Astrocyte of the cerebellum (primary cell): ENCODE results near the gene AZGP1.
"Not testable (repeated sequence)": the region's sequence is repeated elsewhere in the genome, so short reads cannot be mapped to it uniquely, and the experiment has no call there.

Experiments
- DNase-seq: peaks from one replicate; pipeline ENCODE4 v3.0.0-alpha.2; 2011; ENCODE audit warnings: low read depth
- H3K4me3 ChIP-seq: 2 replicates; pipeline ENCODE4 v1.5.1; 2011; ENCODE audit warnings: mild to moderate bottlenecking, low read depth, low read length, moderate library complexity
- CTCF ChIP-seq: IDR thresholded peaks from 2 replicates; pipeline ENCODE4 v1.5.1; 2012; ENCODE audit warnings: low read length, low read depth, moderate library complexity, mild to moderate bottlenecking; ENCODE audit errors: missing control alignments
- in situ Hi-C: cut with HindIII; loops from 2 replicates; pipeline ENCODE4 v1.10.0; 2017; ENCODE audit warnings: low sequenced_read_pairs

The AZGP1 gene

GRCh38 chr7:99969298-99969697, 6.5 kb downstream of the AZGP1 start:
- TF ChIP-seq CTCF: no peak
- no peak overlapping the region for H3K4me3 ChIP-seq
- DNase-seq: no peak
- in situ Hi-C loops: no loop called here

GRCh38 chr7:99958564-99959227, 17.1 kb downstream of the AZGP1 start:
- in situ Hi-C loops: no loop called here
- no peak overlapping the region for H3K4me3 ChIP-seq
- DNase-seq: no peak
- TF ChIP-seq CTCF: no peak

- DNase-seq: no peak
- in situ Hi-C loops: no loop called here
- no peak overlapping the region for H3K4me3 ChIP-seq
- no peak for TF ChIP-seq CTCF
Measured at GRCh38 chr7:99955247-99955646, 20.6 kb downstream of the AZGP1 start.

- in situ Hi-C loops: loop anchor here (5.0 kb wide), 1 partner anchor 72 kb away; no protein-coding TSS in a partner anchor
- DNase-seq: not testable (repeated sequence)
Measured at GRCh38 chr7:99954643-99955042, 21.2 kb downstream of the AZGP1 start.

GRCh38 chr7:99953649-99954048, 22.2 kb downstream of the AZGP1 start:
- TF ChIP-seq CTCF: no peak
- H3K4me3 ChIP-seq: no peak overlapping the region
- DNase-seq: no peak
- in situ Hi-C loops: loop anchor here (5.0 kb wide), 1 partner anchor 71 kb away; no protein-coding TSS in a partner anchor

More at GRCh38 chr7:99954643-99955042, 21.2 kb downstream of the AZGP1 start:
- not testable (repeated sequence) for H3K4me3 ChIP-seq

- in situ Hi-C loops: loop anchor here (5.0 kb wide), 1 partner anchor 70 kb away; no protein-coding TSS in a partner anchor
- not testable (repeated sequence) for H3K4me3 ChIP-seq, DNase-seq
Measured at GRCh38 chr7:99952649-99953048, 23.2 kb downstream of the AZGP1 start.

GRCh38 chr7:99950819-99951218, 25.0 kb downstream of the AZGP1 start:
- in situ Hi-C loops: loop anchor here (5.0 kb wide), 1 partner anchor 69 kb away; no protein-coding TSS in a partner anchor
- not testable (repeated sequence) for H3K4me3 ChIP-seq, DNase-seq

GRCh38 chr7:99949645-99950228, 26.1 kb downstream of the AZGP1 start:
- DNase-seq: no peak
- in situ Hi-C loops: loop anchor here (5.0 kb wide), 1 partner anchor 67 kb away; no protein-coding TSS in a partner anchor
- peak; percentile 41 for TF ChIP-seq CTCF
- no peak overlapping the region for H3K4me3 ChIP-seq
